HepG2 (cell line): ENCODE measurements around the gene SLC19A1. TPM values are rescaled to one million over a fixed set of nuclear protein-coding genes. Genes with fewer than 3 reads are reported as not detected.

Experiments
- ARNT ChIP-seq: fragments of 450-650 bp; IDR thresholded peaks from 2 replicates; pipeline ENCODE4 v1.6.1; 2017
- GABPA ChIP-seq, 2 experiments: IDR thresholded peaks; 2 replicates each; pipeline ENCODE4 v1.6.1; 2011 to 2016; ENCODE audit warnings: low read depth in 2 of 2, low read length in 1 of 2, missing biosample characterization in 1 of 2, missing genetic modification characterization in 1 of 2
- HCFC1 ChIP-seq: fragments of 150-350 bp; IDR thresholded peaks from 2 replicates; pipeline ENCODE4 v1.6.1; 2014; ENCODE audit warnings: low read depth, low read length
- RAD51 ChIP-seq: fragments of 450-650 bp; IDR thresholded peaks from 2 replicates; pipeline ENCODE4 v1.6.1; 2016; ENCODE audit warnings: borderline replicate concordance
- RBFOX2 ChIP-seq: fragments of 200-400 bp; formaldehyde crosslinking; IDR thresholded peaks from 2 replicates; pipeline ENCODE4 v1.6.1; 2017; ENCODE audit warnings: low read depth, mild to moderate bottlenecking, low read length
- RFXANK ChIP-seq: IDR thresholded peaks from 2 replicates; pipeline ENCODE4 v1.6.1; 2016
- SKIL ChIP-seq: sonication (generic); formaldehyde crosslinking; IDR thresholded peaks from 2 replicates; pipeline ENCODE4 v1.8.0; 2022; ENCODE audit warnings: missing genetic modification reagents, mild to moderate bottlenecking, moderate library complexity, borderline replicate concordance
- ZBTB40 ChIP-seq, 2 experiments: fragments of 450-650 bp in 1 of 2; sonication (generic) in 1 of 2; formaldehyde crosslinking in 1 of 2; IDR thresholded peaks; 2 replicates each; pipeline versions ENCODE4 v1.6.1 to v1.8.0; 2016 to 2022; ENCODE audit warnings: antibody characterized with exemption in 1 of 2, mild to moderate bottlenecking in 1 of 2, missing genetic modification reagents in 1 of 2
- ZBTB7A ChIP-seq: sonication (generic); formaldehyde crosslinking; IDR thresholded peaks from 2 replicates; pipeline ENCODE4 v1.8.0; 2022; ENCODE audit warnings: mild to moderate bottlenecking, missing genetic modification reagents
- ZNF333 ChIP-seq: sonication (generic); formaldehyde crosslinking; IDR thresholded peaks from 2 replicates; pipeline ENCODE4 v1.4.0; 2020; ENCODE audit warnings: mild to moderate bottlenecking, missing genetic modification reagents, borderline replicate concordance
- ZNF350 ChIP-seq: sonication (generic); formaldehyde crosslinking; IDR thresholded peaks from 2 replicates; pipeline ENCODE4 v1.4.0; 2020; ENCODE audit warnings: mild to moderate bottlenecking, low read depth, missing genetic modification reagents, borderline replicate concordance
- ZNF556 ChIP-seq: sonication (generic); formaldehyde crosslinking; IDR thresholded peaks from 2 replicates; pipeline ENCODE4 v1.4.0; 2020; ENCODE audit warnings: mild to moderate bottlenecking, missing genetic modification reagents, borderline replicate concordance
- ZNF710 ChIP-seq: sonication (generic); formaldehyde crosslinking; IDR thresholded peaks from 2 replicates; pipeline ENCODE4 v1.5.0; 2020; ENCODE audit warnings: mild to moderate bottlenecking, missing genetic modification reagents, borderline replicate concordance
- ZSCAN9 ChIP-seq: IDR thresholded peaks from 2 replicates; pipeline ENCODE4 v1.6.1; 2016; ENCODE audit warnings: borderline replicate concordance
- polyA plus RNA-seq, 8 experiments: library from polyadenylated mRNA; depleted of rRNA in 3 of 8; stranded (reverse) in 7 of 8; unstranded in 1 of 8; fragments of >200 nt; fragmentation: Illumina TruSeq in 4 of 8; extraction: Trizol in 4 of 8; gene quantifications; 2 replicates each; pipeline versions ENCODE4 v1.2.1 to v1.2.3, GENCODE V29; 2011 to 2016; ENCODE audit warnings: low read depth in 4 of 8, missing spikeins in 1 of 8, mixed read lengths in 1 of 8; ENCODE audit not compliant: insufficient read depth in 1 of 8
- total RNA-seq, 5 experiments: library from RNA; depleted of rRNA; stranded (reverse); fragments of >200 nt; fragmentation: Illumina TruSeq; extraction: Trizol; gene quantifications; 2 replicates each; pipeline ENCODE4 v1.2.3, GENCODE V29; 2016; ENCODE audit warnings: low read depth in 1 of 5

The SLC19A1 gene
- total and polyA plus RNA-seq, 2 of the 13 experiments (the other 11 are each of a cell fraction or from before 2014, with no cell fraction given): 21.8 to 23.0 TPM

- TF ChIP-seq ZBTB40 (IDR thresholded peaks at IDR 0.05) (no peak), ZBTB40 (CRISPR knock-in tag; IDR thresholded peaks at IDR 0.05) (no peak), RAD51 (no peak), ZNF350 (CRISPR knock-in tag) (peak; percentile 43; the same call in 1 of the 2 replicates), GABPA (IDR thresholded peaks at IDR 0.05; ENCODE audit: low read depth, low read length) (no peak), GABPA (CRISPR knock-in tag; IDR thresholded peaks at IDR 0.05; ENCODE audit: low read depth) (peak; percentile 61), HCFC1 (no peak), RBFOX2 (0 out of 2 replicates have a peak, but pooled peaks have one; percentile 28), ZSCAN9 (CRISPR knock-in tag) (no peak), SKIL (CRISPR knock-in tag) (peak; percentile 59), ZNF333 (CRISPR knock-in tag) (no peak), ZNF710 (CRISPR knock-in tag) (no peak), ZBTB7A (peak; percentile 91; the same call in 1 of the 2 replicates), ARNT (peak; percentile 58; the same call in 1 of the 2 replicates), ZNF556 (CRISPR knock-in tag) (peak; percentile 80; the same call in 1 of the 2 replicates), RFXANK (no peak)
Observed at GRCh38 chr21:45528981-45529784, 13.1 kb downstream of the SLC19A1 start (continued).
